NT2/D1 (cell line): Measurements from ENCODE around the gene TSEN2.
"Not testable (repeated sequence)": the region's sequence is repeated elsewhere in the genome, so short reads cannot be mapped to it uniquely, and the experiment has no call there.

Source experiments
- SUZ12 ChIP-seq: IDR thresholded peaks from 2 replicates; pipeline ENCODE4 v1.6.1; 2011; ENCODE audit not compliant: insufficient read length, insufficient read depth; ENCODE audit errors: extremely low read depth
- YY1 ChIP-seq: IDR thresholded peaks from 2 replicates; pipeline ENCODE4 v1.6.1; 2011; ENCODE audit not compliant: insufficient read length, insufficient read depth
- ZNF274 ChIP-seq: IDR thresholded peaks from 2 replicates; pipeline ENCODE4 v1.6.1; 2011; ENCODE audit warnings: mild to moderate bottlenecking, low read depth, low read length

DNA sequence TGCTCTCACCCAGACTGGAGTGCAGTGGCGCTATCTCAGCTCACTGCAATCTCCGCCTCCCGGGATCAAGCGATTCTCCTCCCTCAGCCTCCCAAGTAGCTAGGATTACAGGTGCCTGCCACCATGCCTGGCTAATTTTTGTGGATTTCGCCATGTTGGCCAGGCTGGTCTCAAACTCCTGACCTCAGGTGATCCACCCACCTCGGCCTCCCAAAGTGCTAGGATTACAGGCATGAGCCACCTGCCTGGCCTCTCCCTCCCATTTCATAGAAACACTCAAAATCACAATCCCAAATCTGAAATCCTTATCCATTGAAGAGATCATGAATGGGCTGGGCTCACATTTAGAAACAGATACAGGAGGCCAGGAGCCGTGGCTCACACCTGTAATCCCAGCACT, 15.1 kb upstream of the TSEN2 start:
- not testable (repeated sequence) for TF ChIP-seq YY1, SUZ12, ZNF274
